HEK293 (cell line): ENCODE data around the gene SMC1B.

Source experiments
- CTCF ChIP-seq: fragments of 450-650 bp; formaldehyde crosslinking; IDR thresholded peaks from 2 replicates; pipeline ENCODE4 v1.5.1; 2016; ENCODE audit warnings: missing biosample characterization, missing genetic modification characterization
- ELK4 ChIP-seq: IDR thresholded peaks from 2 replicates; pipeline ENCODE4 v1.6.1; 2011; ENCODE audit warnings: mild to moderate bottlenecking, low read depth, low read length, borderline replicate concordance
- MYNN ChIP-seq: fragments of 450-650 bp; formaldehyde crosslinking; IDR thresholded peaks from 2 replicates; pipeline ENCODE4 v1.5.1; 2016; ENCODE audit warnings: missing biosample characterization, missing genetic modification characterization, borderline replicate concordance
- REPIN1 ChIP-seq: fragments of 450-650 bp; formaldehyde crosslinking; IDR thresholded peaks from 2 replicates; pipeline ENCODE4 v1.5.1; 2017; ENCODE audit warnings: missing biosample characterization, missing genetic modification characterization, low read depth
- ZNF10 ChIP-seq: fragments of 450-650 bp; formaldehyde crosslinking; IDR thresholded peaks from 2 replicates; pipeline ENCODE4 v1.5.1; 2017; ENCODE audit warnings: missing biosample characterization, missing genetic modification characterization
- ZNF132 ChIP-seq: fragments of 450-650 bp; formaldehyde crosslinking; IDR thresholded peaks from 2 replicates; pipeline ENCODE4 v1.5.1; 2017; ENCODE audit warnings: missing biosample characterization, missing genetic modification characterization, borderline replicate concordance
- ZNF211 ChIP-seq: fragments of 450-650 bp; formaldehyde crosslinking; IDR thresholded peaks from 2 replicates; pipeline ENCODE4 v1.5.1; 2016; ENCODE audit warnings: low read depth, missing biosample characterization, missing genetic modification characterization
- ZNF214 ChIP-seq: fragments of 450-650 bp; formaldehyde crosslinking; IDR thresholded peaks from 2 replicates; pipeline ENCODE4 v1.5.1; 2017; ENCODE audit warnings: missing biosample characterization, mild to moderate bottlenecking, missing genetic modification characterization, borderline replicate concordance
- ZNF350 ChIP-seq: fragments of 450-650 bp; formaldehyde crosslinking; IDR thresholded peaks from 2 replicates; pipeline ENCODE4 v1.5.0; 2017; ENCODE audit warnings: missing biosample characterization, mild to moderate bottlenecking, missing genetic modification characterization
- ZNF529 ChIP-seq: fragments of 450-650 bp; formaldehyde crosslinking; IDR thresholded peaks from 2 replicates; pipeline ENCODE4 v1.5.1; 2017; ENCODE audit warnings: missing genetic modification characterization, missing biosample characterization; ENCODE audit not compliant: insufficient replicate concordance
- ZNF530 ChIP-seq: fragments of 450-650 bp; formaldehyde crosslinking; IDR thresholded peaks from 2 replicates; pipeline ENCODE4 v1.5.1; 2016; ENCODE audit warnings: low read depth, missing biosample characterization, missing genetic modification characterization
- ZSCAN16 ChIP-seq: fragments of 450-650 bp; formaldehyde crosslinking; IDR thresholded peaks from 2 replicates; pipeline ENCODE4 v1.5.1; 2016; ENCODE audit warnings: missing biosample characterization, missing genetic modification characterization

DNA sequence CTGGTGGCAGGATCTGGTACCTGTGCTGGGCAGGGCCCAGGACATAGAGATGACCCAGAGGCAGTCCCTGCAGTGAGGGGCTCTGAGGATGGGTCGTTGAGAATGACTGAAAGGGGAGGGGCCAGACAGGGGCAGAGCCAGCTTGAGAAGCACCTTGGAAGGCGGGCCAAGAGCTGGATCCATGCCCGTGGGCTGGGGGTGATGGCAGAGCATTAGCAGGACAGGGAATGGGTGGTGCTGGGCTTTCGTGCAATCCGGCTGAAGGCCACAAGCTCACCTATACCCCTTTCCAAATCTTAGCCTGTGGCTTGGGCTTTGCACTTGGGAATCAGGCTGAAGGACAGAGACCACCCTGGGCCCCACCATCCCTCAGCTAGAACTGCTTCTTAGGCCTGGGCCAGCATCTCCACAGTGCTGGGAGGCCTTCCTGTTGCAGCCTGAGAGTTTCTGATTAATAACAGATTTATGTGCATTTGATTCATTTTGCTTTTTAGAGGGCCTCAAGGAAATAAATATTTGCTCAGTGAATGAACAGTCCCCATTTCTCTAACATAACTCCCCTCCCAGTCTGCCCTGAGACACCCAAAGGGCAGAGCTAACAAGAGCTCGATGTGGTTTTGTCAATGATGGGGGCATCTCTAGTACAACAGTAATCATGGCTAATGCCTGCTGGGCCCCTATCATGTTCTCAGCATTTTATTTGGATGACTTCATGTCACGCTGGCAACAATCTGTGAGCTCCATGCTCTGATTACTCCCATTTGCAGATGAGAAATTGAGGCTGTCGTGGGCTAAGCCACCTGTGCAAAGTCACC lies 39.4 kb upstream of the SMC1B start:
- TF ChIP-seq ZNF530 (tag by site-specific recombination) (no peak), ZNF350 (tag by site-specific recombination) (no peak), ZNF214 (tag by site-specific recombination) (no peak), ZNF10 (tag by site-specific recombination) (no peak), ZSCAN16 (tag by site-specific recombination) (no peak), ZNF529 (no peak), ZNF211 (tag by site-specific recombination) (no peak), ELK4 (no peak), ZNF132 (tag by site-specific recombination) (no peak), CTCF (tag by site-specific recombination) (no peak), MYNN (tag by site-specific recombination) (no peak), REPIN1 (tag by site-specific recombination) (no peak)
